ENCODE results near the gene PARD3B.

The PARD3B gene

DNA sequence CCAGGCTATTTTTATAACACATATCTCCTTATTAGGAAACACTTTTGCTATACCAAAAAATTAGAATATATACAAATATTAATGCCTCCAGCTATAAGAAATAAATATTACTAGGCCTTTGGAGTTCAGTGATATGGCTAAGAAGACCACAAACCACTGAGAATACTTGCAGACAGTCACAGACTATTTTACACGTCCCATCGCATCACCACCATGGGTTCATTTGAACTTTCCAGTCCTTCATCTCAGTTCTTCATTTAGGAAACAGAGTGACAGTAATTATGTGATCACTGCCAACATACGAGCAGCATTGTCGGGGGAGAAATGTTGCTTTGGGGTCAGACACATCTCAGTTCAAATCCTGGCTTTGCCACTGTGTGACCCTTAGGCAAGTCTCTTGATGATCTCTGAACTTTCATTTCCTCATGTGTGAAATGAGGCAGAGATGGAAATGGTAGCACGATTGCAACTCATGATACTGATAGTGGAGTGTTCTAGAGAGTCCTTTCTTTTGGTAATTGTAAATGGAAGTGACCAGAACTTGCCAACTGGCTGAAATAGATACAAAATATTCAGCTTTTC lies 998.1 kb downstream of the PARD3B start:
- no peak for DNase-seq

DNA sequence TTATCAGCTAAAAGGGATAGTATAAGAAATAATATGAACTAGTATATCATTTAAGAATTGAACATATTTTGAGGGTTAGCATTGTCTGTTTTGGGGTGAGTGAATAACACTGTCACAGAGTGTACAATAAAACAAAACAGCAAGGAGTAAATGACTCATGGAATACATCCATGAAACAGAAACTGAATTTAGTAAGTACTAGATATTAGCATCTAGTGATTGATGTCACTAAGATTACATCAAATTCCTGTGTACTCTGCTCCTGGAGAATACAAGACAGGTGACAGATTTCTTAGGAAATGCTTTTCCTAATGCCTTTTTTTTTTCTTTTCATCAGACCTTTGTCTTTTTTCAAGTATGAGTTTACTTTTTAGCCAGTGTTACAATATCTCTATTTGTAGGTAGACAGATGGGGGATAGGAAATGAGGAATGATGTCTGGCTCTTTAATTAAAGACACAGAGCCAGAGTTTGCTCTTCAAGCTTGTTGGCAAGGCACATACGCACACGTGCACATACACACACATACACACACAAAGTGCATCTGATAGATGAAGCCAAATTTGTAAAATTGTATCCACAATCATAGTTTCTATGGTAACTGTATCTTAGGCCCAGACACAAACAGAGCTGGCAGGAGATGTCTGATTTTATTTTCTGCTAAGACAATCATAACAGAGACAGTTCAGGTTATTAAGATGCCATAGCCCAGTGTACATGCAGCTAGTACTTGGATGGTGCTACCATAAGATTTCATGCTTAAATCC lies 998.8 kb downstream of the PARD3B start:
- no peak for DNase-seq

GRCh38 chr2:205545971-205546816 lies 1000.9 kb downstream of the PARD3B start:
- no peak for DNase-seq

GRCh38 chr2:205555566-205556230 lies 1010.4 kb downstream of the PARD3B start:
- DNase-seq = no peak

- no peak for DNase-seq
Measured at GRCh38 chr2:205556357-205556756, 1011.1 kb downstream of the PARD3B start.

DNA sequence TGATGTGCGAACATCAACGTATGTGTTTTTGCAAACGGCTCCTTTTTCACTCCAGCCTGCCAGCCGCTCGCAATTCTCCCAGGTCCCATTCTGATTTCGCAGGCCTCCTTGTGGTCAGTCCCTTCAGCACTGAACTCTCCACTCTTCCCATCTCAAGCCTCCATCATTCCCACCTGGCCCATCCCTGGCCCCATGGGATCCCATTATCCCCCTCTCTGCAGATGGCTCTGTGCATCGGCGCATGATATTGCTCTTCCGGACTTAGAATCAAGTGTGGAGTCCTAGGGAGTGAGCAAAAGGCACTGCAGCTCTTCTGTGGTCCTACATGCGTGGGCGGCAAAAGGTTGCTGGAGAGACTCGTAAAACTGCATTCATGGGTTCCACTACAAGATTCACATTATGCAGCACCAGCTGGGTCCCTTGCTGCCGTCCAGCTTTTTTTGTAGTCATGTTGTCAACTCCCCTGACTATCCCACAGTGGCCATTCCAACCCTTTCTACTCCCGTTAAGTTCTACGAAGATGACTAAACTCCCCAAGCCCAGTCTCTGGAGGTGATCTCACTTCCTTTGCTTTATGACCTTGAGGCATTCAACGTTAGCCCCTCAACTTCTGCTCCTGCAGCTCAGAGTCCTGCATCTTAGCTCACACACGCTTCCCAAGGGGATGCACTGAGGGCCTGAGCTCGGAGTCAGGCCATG lies 1011.7 kb downstream of the PARD3B start:
- DNase-seq = no peak

GRCh38 chr2:205557873-205558272 lies 1012.6 kb downstream of the PARD3B start:
- DNase-seq = no peak

- no peak for DNase-seq
Measured at GRCh38 chr2:205561441-205561840, 1016.2 kb downstream of the PARD3B start.

- DNase-seq = no peak
Measured at GRCh38 chr2:205563646-205564045, 1018.4 kb downstream of the PARD3B start.

DNA sequence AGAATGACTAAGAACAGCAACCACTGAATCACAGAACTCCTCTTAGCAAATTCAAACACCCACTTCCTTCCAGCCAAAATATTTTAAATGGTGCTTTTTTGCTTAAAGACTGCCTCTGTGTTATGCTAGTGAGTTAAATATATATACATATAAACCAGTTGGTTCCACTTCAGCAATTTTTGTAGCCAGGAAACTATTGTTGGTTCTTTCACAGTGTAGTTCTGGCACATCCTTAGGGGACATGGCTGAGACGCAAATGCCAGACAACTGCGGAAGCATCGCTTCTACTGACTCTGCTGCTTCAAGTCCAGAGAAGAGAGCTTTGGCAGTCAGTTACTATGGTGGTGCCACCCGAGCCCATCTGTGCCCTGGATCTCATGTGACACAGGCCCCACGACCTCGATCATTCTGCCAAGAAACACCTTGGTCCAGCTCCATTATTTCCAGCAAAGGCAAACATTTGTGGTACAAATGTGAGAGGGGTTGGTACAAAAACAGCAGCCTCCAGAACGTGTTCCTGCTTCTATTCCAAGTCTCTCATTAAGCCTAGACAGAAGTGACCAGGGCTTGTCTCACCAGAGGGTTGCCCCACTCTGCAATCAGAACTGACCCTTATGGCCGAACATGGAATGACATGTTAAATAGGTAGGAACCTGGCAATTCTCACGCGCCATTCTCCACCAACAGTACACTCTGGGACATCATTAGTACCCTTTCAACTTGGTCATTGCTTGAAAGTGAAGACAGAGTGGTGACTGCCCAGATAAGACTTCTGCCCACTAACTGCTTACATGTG lies 1019.3 kb downstream of the PARD3B start:
- DNase-seq = peak; percentile 66

GRCh38 chr2:205565142-205565522 lies 1019.9 kb downstream of the PARD3B start:
- DNase-seq = no peak

- no peak for DNase-seq
Measured at GRCh38 chr2:205566606-205567168, 1021.4 kb downstream of the PARD3B start.

DNA sequence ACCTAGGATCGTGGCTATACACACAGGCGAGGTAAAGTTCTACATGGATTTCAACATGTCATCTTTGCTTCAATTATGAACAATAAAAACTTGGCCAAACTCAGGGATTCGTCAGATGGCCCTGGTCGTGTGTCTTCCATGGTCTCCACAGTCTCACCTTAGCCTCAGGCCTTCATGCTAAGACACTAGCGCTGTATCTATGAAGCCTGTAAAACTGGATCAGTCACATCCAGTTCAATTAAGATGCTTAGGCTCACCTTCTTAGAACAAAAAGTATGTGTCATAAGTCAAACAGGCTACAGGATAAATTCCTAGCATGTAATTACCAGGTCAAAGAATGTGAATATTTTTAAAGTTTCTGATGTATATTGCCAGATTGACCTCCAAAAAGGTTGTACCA lies 1023.3 kb downstream of the PARD3B start:
- DNase-seq = no peak

- DNase-seq = no peak
Measured at GRCh38 chr2:205570648-205571047, 1025.4 kb downstream of the PARD3B start.

GRCh38 chr2:205571360-205571959 lies 1026.2 kb downstream of the PARD3B start:
- no peak for DNase-seq

GRCh38 chr2:205574001-205574400 lies 1028.7 kb downstream of the PARD3B start:
- no peak for DNase-seq

DNA sequence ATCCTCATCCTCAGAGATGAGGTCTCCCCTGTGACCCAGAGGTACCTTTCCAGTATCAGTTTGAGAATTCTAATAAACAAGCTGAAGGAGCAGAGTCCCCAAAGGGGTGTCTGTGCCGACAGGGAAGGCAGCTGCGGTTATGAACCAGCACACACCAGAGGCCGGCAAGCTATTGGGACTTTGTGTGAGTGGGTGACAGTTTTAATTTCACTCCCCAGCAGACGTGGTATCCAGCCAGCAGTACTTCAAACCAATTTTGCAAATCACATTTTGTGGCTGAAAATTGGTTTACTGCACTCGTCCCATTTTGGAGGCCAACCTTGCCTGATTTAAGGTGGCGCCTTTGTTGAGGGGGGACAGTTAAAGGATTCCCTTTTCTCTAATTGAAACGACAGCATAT lies 1034.1 kb downstream of the PARD3B start:
- no peak for DNase-seq

- no peak for DNase-seq
Measured at GRCh38 chr2:205580212-205580987, 1035.1 kb downstream of the PARD3B start.

DNA sequence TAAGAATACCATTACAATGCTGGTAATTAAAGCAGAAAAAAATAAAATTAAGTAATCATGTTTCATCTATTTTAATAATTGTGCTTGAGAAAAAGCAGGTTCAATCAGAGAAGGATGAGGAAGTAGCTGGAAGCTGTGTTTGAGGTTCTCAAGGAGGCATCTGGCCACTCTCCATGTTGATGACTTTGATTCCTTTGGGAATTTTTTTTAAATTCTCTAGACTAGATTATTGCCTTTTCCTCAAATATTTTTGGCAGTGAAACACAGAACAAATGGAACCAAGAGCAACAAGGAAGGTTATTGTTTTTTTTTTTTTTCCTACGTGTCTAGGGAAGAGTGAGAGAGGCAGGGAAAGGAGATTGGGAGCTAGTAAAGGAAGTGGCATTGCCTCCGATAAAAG lies 1037.1 kb downstream of the PARD3B start:
- no peak for DNase-seq
